ENCODE measurements around the gene KLHL29. TPM values are rescaled to one million over a fixed set of nuclear protein-coding genes. Genes with fewer than 3 reads are reported as not detected.

Gene KLHL29
- total RNA-seq, 1 experiment from 2014 or later = 2.4 TPM

GRCh38 chr2:23603156-23603555 is 218.2 kb downstream of the KLHL29 start:
- Histone ChIP-seq H2BK120ac (ENCODE audit: low read depth, low read length, poor library complexity, severe bottlenecking) (no peak overlapping the region), H3K4me2 (ENCODE audit: insufficient read depth, insufficient read length, low read length) (no peak overlapping the region), H3K79me1 (ENCODE audit: insufficient read depth, low read depth, low read length, poor library complexity, severe bottlenecking) (no peaks in the 10 kb centered on the region), H3K23ac (ENCODE audit: insufficient read length, low read depth, low read length) (no peak overlapping the region), H3K79me2 (ENCODE audit: insufficient read depth, low read length) (no peaks in the 10 kb centered on the region), H4K20me1 (ENCODE audit: control insufficient read depth, insufficient read depth, insufficient read length) (no peaks in the 10 kb centered on the region), H3K4ac (ENCODE audit: low read depth, low read length) (no peak overlapping the region), H4K8ac (replicated peaks; ENCODE audit: insufficient read length, low read depth, low read length) (no peak overlapping the region), H3K9me3 (ENCODE audit: control insufficient read depth, low read depth, low read length) (no peaks in the 10 kb centered on the region), H2BK5ac (ENCODE audit: insufficient read length, low read length) (no peak overlapping the region), H3K27ac (ENCODE audit: insufficient read length, low read depth, low read length) (no peak overlapping the region), H2AK5ac (ENCODE audit: insufficient read length, low read length) (no peak overlapping the region), H3K14ac (ENCODE audit: insufficient read depth, low read length) (no peak overlapping the region), H3K56ac (ENCODE audit: insufficient read length, low read depth, low read length) (no peak overlapping the region), H3K4me1 (ENCODE audit: insufficient read depth, low read length) (no peaks in the 10 kb centered on the region; the same call in 1 of the 2 replicates), H3K23me2 (ENCODE audit: insufficient read length, low read depth, low read length, poor library complexity, severe bottlenecking) (no peaks in the 10 kb centered on the region), H4K91ac (ENCODE audit: insufficient read length, low read depth, low read length) (no peak overlapping the region), H2AFZ (ENCODE audit: low read length) (no peak overlapping the region), H2BK15ac (ENCODE audit: low read depth, low read length) (no peak overlapping the region), H2BK12ac (ENCODE audit: insufficient read length, low read depth, low read length) (no peak overlapping the region), H3K9ac (ENCODE audit: extremely low read depth, insufficient read length, low read length) (no peak overlapping the region), H3K27me3 (ENCODE audit: insufficient read depth, low read length) (no peaks in the 10 kb centered on the region), H4K5ac (ENCODE audit: insufficient read length, low read depth, low read length) (no peak overlapping the region), H2BK20ac (ENCODE audit: low read depth, low read length, poor library complexity, severe bottlenecking) (no peak overlapping the region), H3T11ph (ENCODE audit: low read length) (no peak overlapping the region), H3K18ac (ENCODE audit: insufficient read length, low read depth, low read length) (no peak overlapping the region)
- Mint-ChIP-seq H3K4me1 (peaks cover 20 to 22% of the 10 kb centered on the region in 2 experiments), H3K27ac (peak overlapping the region in 1 of 3 experiments; percentile 51; a peak in 1 of 7 replicates), H3K27me3 (ENCODE audit: low read depth) (no peaks in the 10 kb centered on the region; the same call in none of the 2 replicates), H3K9me3 (peaks cover 14 to 16% of the 10 kb centered on the region in 2 experiments; a peak in 4 of 5 replicates), H3K4me3 (no peak overlapping the region), H3K36me3 (ENCODE audit: insufficient read depth in 1 of 3, low read depth in 3 of 3) (peaks cover 4 to 18% (median 5%) of the 10 kb centered on the region in 3 experiments)
- no CpG with 5 or more reads among the region's 6 CpGs for WGBS (ENCODE audit: extremely low coverage, insufficient read length, low lambda C conversion rate)
- TF ChIP-seq CTCF (conservative IDR thresholded peaks at IDR 0.05) = no peak
- DNase-seq = no peak
